H9 (cell line): ENCODE measurements around the gene OR7C1. TPM values are rescaled to one million over a fixed set of nuclear protein-coding genes. Genes with fewer than 3 reads are reported as not detected.

Source experiments
- DNase-seq: peaks from one replicate; pipeline ENCODE4 v3.0.0-alpha.2; 2017
- H2AFZ ChIP-seq: one replicate; pipeline ENCODE4 v1.6.1; 2013; ENCODE audit warnings: mild to moderate bottlenecking, low read length, control low read depth, moderate library complexity
- H2AK5ac ChIP-seq: 2 replicates; pipeline ENCODE4 v1.6.1; 2013; ENCODE audit warnings: low read length, control low read depth, mixed read lengths; ENCODE audit not compliant: insufficient read length
- H2BK120ac ChIP-seq: one replicate; pipeline ENCODE4 v1.6.1; 2013; ENCODE audit warnings: low read depth, mild to moderate bottlenecking, low read length, control low read depth, inconsistent platforms; ENCODE audit not compliant: poor library complexity, severe bottlenecking
- H2BK12ac ChIP-seq: 2 replicates; pipeline ENCODE4 v1.6.1; 2013; ENCODE audit warnings: low read length, control low read depth, mixed read lengths, low read depth; ENCODE audit not compliant: insufficient read length
- H2BK15ac ChIP-seq: 2 replicates; pipeline ENCODE4 v1.6.1; 2013; ENCODE audit warnings: low read depth, low read length, control low read depth
- H2BK20ac ChIP-seq: one replicate; pipeline ENCODE4 v1.6.1; 2013; ENCODE audit warnings: low read depth, mild to moderate bottlenecking, low read length, control low read depth, inconsistent platforms; ENCODE audit not compliant: poor library complexity, severe bottlenecking
- H2BK5ac ChIP-seq: 2 replicates; pipeline ENCODE4 v1.6.1; 2013; ENCODE audit warnings: low read length, control low read depth, mixed read lengths; ENCODE audit not compliant: insufficient read length
- H3K14ac ChIP-seq: 2 replicates; pipeline ENCODE4 v1.6.1; 2013; ENCODE audit warnings: low read length, control low read depth; ENCODE audit not compliant: insufficient read depth
- H3K18ac ChIP-seq: 2 replicates; pipeline ENCODE4 v1.6.1; 2013; ENCODE audit warnings: low read depth, mild to moderate bottlenecking, mixed read lengths, low read length, control low read depth; ENCODE audit not compliant: insufficient read length
- H3K23ac ChIP-seq: 2 replicates; pipeline ENCODE4 v1.6.1; 2013; ENCODE audit warnings: low read length, control low read depth, mixed read lengths, low read depth; ENCODE audit not compliant: insufficient read length
- H3K23me2 ChIP-seq: 2 replicates; pipeline ENCODE4 v1.6.1; 2013; ENCODE audit warnings: low read depth, mild to moderate bottlenecking, mixed read lengths, low read length, control low read depth; ENCODE audit not compliant: insufficient read length, poor library complexity, severe bottlenecking
- H3K27ac ChIP-seq: 2 replicates; pipeline ENCODE4 v1.5.1; 2013; ENCODE audit warnings: low read length, control low read depth, mixed read lengths, low read depth; ENCODE audit not compliant: insufficient read length
- H3K27me3 ChIP-seq: 2 replicates; pipeline ENCODE4 v1.6.1; 2013; ENCODE audit warnings: low read length, control low read depth, inconsistent platforms; ENCODE audit not compliant: insufficient read depth
- H3K4ac ChIP-seq: 2 replicates; pipeline ENCODE4 v1.6.1; 2013; ENCODE audit warnings: low read depth, mild to moderate bottlenecking, control low read depth, inconsistent platforms, low read length, moderate library complexity
- H3K4me1 ChIP-seq: 2 replicates; pipeline ENCODE4 v1.6.1; 2013; ENCODE audit warnings: low read length, control low read depth, inconsistent platforms; ENCODE audit not compliant: insufficient read depth
- H3K4me2 ChIP-seq: 2 replicates; pipeline ENCODE4 v1.6.1; 2013; ENCODE audit warnings: low read length, control low read depth, mixed read lengths; ENCODE audit not compliant: insufficient read length, insufficient read depth
- H3K56ac ChIP-seq: 2 replicates; pipeline ENCODE4 v1.6.1; 2013; ENCODE audit warnings: low read depth, mild to moderate bottlenecking, mixed read lengths, low read length, control low read depth; ENCODE audit not compliant: insufficient read length
- H3K79me1 ChIP-seq: 2 replicates; pipeline ENCODE4 v1.6.1; 2013; ENCODE audit warnings: low read depth, mild to moderate bottlenecking, moderate library complexity, low read length, control low read depth, inconsistent platforms; ENCODE audit not compliant: insufficient read depth, poor library complexity, severe bottlenecking
- H3K79me2 ChIP-seq: 2 replicates; pipeline ENCODE4 v1.6.1; 2013; ENCODE audit warnings: low read length, control low read depth, inconsistent platforms; ENCODE audit not compliant: insufficient read depth
- H3K9ac ChIP-seq: 2 replicates; pipeline ENCODE4 v1.6.1; 2013; ENCODE audit warnings: low read length, control low read depth, mixed read lengths; ENCODE audit not compliant: insufficient read length; ENCODE audit errors: extremely low read depth
- H3K9me3 ChIP-seq: one replicate; pipeline ENCODE4 v1.6.1; 2013; ENCODE audit warnings: low read depth, low read length, inconsistent platforms; ENCODE audit not compliant: control insufficient read depth
- H3T11ph ChIP-seq: one replicate; pipeline ENCODE4 v1.6.1; 2013; ENCODE audit warnings: mild to moderate bottlenecking, low read length, control low read depth, inconsistent platforms
- H4K20me1 ChIP-seq: one replicate; pipeline ENCODE4 v1.6.1; 2013; ENCODE audit not compliant: control insufficient read depth, insufficient read length, insufficient read depth
- H4K5ac ChIP-seq: 2 replicates; pipeline ENCODE4 v1.6.1; 2013; ENCODE audit warnings: low read depth, mild to moderate bottlenecking, mixed read lengths, low read length, control low read depth; ENCODE audit not compliant: insufficient read length
- H4K8ac ChIP-seq: replicated peaks from 2 replicates; pipeline ENCODE4 v1.6.1; 2013; ENCODE audit warnings: low read length, control low read depth, mixed read lengths, low read depth; ENCODE audit not compliant: insufficient read length
- H4K91ac ChIP-seq: 2 replicates; pipeline ENCODE4 v1.6.1; 2013; ENCODE audit warnings: low read depth, mild to moderate bottlenecking, moderate library complexity, mixed read lengths, low read length, control low read depth; ENCODE audit not compliant: insufficient read length
- H3K27ac Mint-ChIP-seq, 3 experiments: 2 replicates in 2 of 3; 3 replicates in 1 of 3; pipeline ENCODE4 v1.8.0; 2020 to 2021; ENCODE audit warnings: mixed read lengths in 3 of 3, mild to moderate bottlenecking in 1 of 3, moderate library complexity in 1 of 3
- H3K27me3 Mint-ChIP-seq: 2 replicates; pipeline ENCODE4 v1.8.0; 2021; ENCODE audit warnings: low read depth, mild to moderate bottlenecking, moderate library complexity, mixed read lengths
- H3K36me3 Mint-ChIP-seq, 3 experiments: 2 replicates in 2 of 3; 3 replicates in 1 of 3; pipeline ENCODE4 v1.8.0; 2020 to 2021; ENCODE audit warnings: low read depth in 3 of 3, mixed read lengths in 3 of 3; ENCODE audit not compliant: insufficient read depth in 1 of 3
- H3K4me1 Mint-ChIP-seq, 2 experiments: 2 replicates each; pipeline ENCODE4 v1.8.0; 2020; ENCODE audit warnings: mixed read lengths in 2 of 2
- H3K4me3 Mint-ChIP-seq, 2 experiments: 2 replicates in 1 of 2; 3 replicates in 1 of 2; pipeline ENCODE4 v1.8.0; 2020 to 2021; ENCODE audit warnings: mild to moderate bottlenecking in 2 of 2, mixed read lengths in 2 of 2, moderate library complexity in 1 of 2
- H3K9me3 Mint-ChIP-seq, 2 experiments: 2 replicates in 1 of 2; 3 replicates in 1 of 2; pipeline ENCODE4 v1.8.0; 2020; ENCODE audit warnings: mild to moderate bottlenecking in 2 of 2, mixed read lengths in 2 of 2, moderate library complexity in 1 of 2
- WGBS: extraction: QIAGEN DNeasy Blood & Tissue Kit; methylation state at CpG from one replicate; pipeline ENCODE4 v1.1.7; 2013; ENCODE audit warnings: missing lambda C conversion rate, low lambda C conversion rate, mixed read lengths; ENCODE audit not compliant: insufficient read length; ENCODE audit errors: extremely low coverage; 5-methylcytosine and 5-hydroxymethylcytosine counted together
- total RNA-seq: library from RNA; stranded (reverse); gene quantifications from 2 replicates; pipeline ENCODE4 v1.2.1, GENCODE V29; 2021
- TF ChIP-seq, protein P1 (sequence below): fragments of 200-600 bp; sonication (generic); conservative IDR thresholded peaks from 3 replicates; pipeline ENCODE4 v1.8.0; 2021; ENCODE audit warnings: antibody characterized with exemption, mild to moderate bottlenecking

OR7C1 gene
- total RNA-seq, 1 experiment from 2014 or later = not detected

DNA sequence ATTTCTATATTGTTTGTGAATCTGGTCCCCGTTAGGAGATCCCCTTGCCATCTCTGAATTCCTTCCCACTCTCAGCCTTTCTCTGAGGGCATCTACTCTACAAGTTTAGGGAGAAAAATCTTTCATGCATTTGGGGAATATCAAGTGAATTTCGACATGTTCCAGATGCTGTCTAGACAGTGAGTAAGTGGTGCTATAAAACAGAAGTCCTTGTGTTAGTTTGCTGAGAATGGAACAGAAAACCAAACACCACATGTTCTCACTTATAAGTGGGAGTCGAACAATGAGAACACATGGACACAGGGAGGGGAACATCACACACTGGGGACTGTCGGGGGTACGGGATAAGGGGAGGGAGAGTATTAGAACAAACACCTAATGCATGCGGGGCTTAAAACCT is 8.6 kb upstream of the OR7C1 start:
- H3K4me3 Mint-ChIP-seq = no peak overlapping the region
- H3K27me3 Mint-ChIP-seq = no peaks in the 10 kb centered on the region
- no peak overlapping the region for H3K27ac Mint-ChIP-seq
- no peak overlapping the region for H3K23ac ChIP-seq
- no peak overlapping the region for H4K91ac ChIP-seq
- H3T11ph ChIP-seq = no peak overlapping the region
- no peaks in the 10 kb centered on the region for H3K4me1 ChIP-seq
- no peaks in the 10 kb centered on the region for H3K4me1 Mint-ChIP-seq
- no peak overlapping the region for H3K27ac ChIP-seq
- H2AK5ac ChIP-seq = no peak overlapping the region
- H3K18ac ChIP-seq = no peak overlapping the region
- H2AFZ ChIP-seq = no peak overlapping the region
- no peak overlapping the region for H2BK15ac ChIP-seq
- H4K8ac ChIP-seq = no peak overlapping the region
- H2BK12ac ChIP-seq = no peak overlapping the region
- H3K79me1 ChIP-seq = no peaks in the 10 kb centered on the region
- no CpG with 5 or more reads among the region's 6 CpGs for whole genome bisulfite sequencing
- no peak overlapping the region for H3K14ac ChIP-seq
- peaks cover 2 to 27% (median 4%) of the 10 kb centered on the region in 3 experiments; a peak in 5 of 7 replicates for H3K36me3 Mint-ChIP-seq
- peaks cover 6% of the 10 kb centered on the region for H3K9me3 ChIP-seq
- H3K4ac ChIP-seq = no peak overlapping the region
- H2BK5ac ChIP-seq = no peak overlapping the region
- H4K5ac ChIP-seq = no peak overlapping the region
- H3K27me3 ChIP-seq = no peaks in the 10 kb centered on the region
- H3K56ac ChIP-seq = no peak overlapping the region
- H4K20me1 ChIP-seq = no peaks in the 10 kb centered on the region
- H3K9ac ChIP-seq = no peak overlapping the region
- TF ChIP-seq, protein P1, sequence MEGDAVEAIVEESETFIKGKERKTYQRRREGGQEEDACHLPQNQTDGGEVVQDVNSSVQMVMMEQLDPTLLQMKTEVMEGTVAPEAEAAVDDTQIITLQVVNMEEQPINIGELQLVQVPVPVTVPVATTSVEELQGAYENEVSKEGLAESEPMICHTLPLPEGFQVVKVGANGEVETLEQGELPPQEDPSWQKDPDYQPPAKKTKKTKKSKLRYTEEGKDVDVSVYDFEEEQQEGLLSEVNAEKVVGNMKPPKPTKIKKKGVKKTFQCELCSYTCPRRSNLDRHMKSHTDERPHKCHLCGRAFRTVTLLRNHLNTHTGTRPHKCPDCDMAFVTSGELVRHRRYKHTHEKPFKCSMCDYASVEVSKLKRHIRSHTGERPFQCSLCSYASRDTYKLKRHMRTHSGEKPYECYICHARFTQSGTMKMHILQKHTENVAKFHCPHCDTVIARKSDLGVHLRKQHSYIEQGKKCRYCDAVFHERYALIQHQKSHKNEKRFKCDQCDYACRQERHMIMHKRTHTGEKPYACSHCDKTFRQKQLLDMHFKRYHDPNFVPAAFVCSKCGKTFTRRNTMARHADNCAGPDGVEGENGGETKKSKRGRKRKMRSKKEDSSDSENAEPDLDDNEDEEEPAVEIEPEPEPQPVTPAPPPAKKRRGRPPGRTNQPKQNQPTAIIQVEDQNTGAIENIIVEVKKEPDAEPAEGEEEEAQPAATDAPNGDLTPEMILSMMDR = no peak
- H2BK120ac ChIP-seq = no peak overlapping the region
- DNase-seq = no peak
- peaks cover 44 to 90% of the 10 kb centered on the region in 2 experiments for H3K9me3 Mint-ChIP-seq
- H3K23me2 ChIP-seq = no peaks in the 10 kb centered on the region
- no peak overlapping the region for H2BK20ac ChIP-seq
- H3K4me2 ChIP-seq = no peak overlapping the region
- H3K79me2 ChIP-seq = 0 out of 2 replicates have a peak, but pooled peaks cover 1% of the 10 kb centered on the region
